A549 (cell line): ENCODE data around the gene CGB7. TPM values are rescaled to one million over a fixed set of nuclear protein-coding genes. Genes with fewer than 3 reads are reported as not detected.
"Not testable (repeated sequence)": the region's sequence is repeated elsewhere in the genome, so short reads cannot be mapped to it uniquely, and the experiment has no call there.

ENCODE experiments used
- ATAC-seq, 2 experiments: fragments of 200-7000 bp in 1 of 2; fragments of >200 bp in 1 of 2; cut with Nextera tagmentation in 1 of 2; cut with Tn5 transposase in 1 of 2; 3 replicates each; pipeline versions ENCODE4 v1.8.0 to v1.9.1; 2018 to 2020; ENCODE audit warnings: mild to moderate bottlenecking in 1 of 2, moderate library complexity in 1 of 2
- CTCF ChIA-PET: fragments of 300-600 bp; sonication (Branson Sonifier 250); formaldehyde crosslinking; extraction: SDS; loops from one replicate; lab custom pipeline; 2021; ENCODE audit warnings: antibody characterized with exemption, inconsistent platforms; lab: Yijun Ruan, JAX
- POLR2A ChIA-PET: fragments of 350-600 bp; formaldehyde crosslinking; extraction: SDS; loops from one replicate; lab custom pipeline; 2021; ENCODE audit warnings: antibody characterized with exemption, inconsistent platforms; lab: Yijun Ruan, JAX
- DNase-seq, 2 experiments: peaks; one replicate each; pipeline versions ENCODE4 v3.0.0 to v3.0.0-alpha.2; 2011 to 2016; ENCODE audit warnings: low read depth in 1 of 2, low spot score in 1 of 2
- FAIRE-seq: peaks from 2 replicates; lab custom pipeline; 2011; peaks lifted over from hg19 to GRCh38; lab: Jason Lieb, UNC
- H3K27ac ChIP-seq, 2 experiments: fragments of >200 bp; sonication (Bioruptor Twin); formaldehyde crosslinking; 3 replicates each; pipeline ENCODE4 v1.5.1; 2016 to 2017
- H3K4me1 ChIP-seq: fragments of >200 bp; sonication (Bioruptor Twin); formaldehyde crosslinking; 3 replicates; pipeline ENCODE4 v1.6.1; 2016
- H3K4me2 ChIP-seq: fragments of >200 bp; sonication (Bioruptor Twin); formaldehyde crosslinking; 3 replicates; pipeline ENCODE4 v1.6.1; 2016
- H3K4me3 ChIP-seq: fragments of >200 bp; sonication (Bioruptor Twin); formaldehyde crosslinking; 3 replicates; pipeline ENCODE4 v1.5.1; 2016
- H3K9me3 ChIP-seq: fragments of >200 bp; sonication (Bioruptor Twin); formaldehyde crosslinking; 3 replicates; pipeline ENCODE4 v1.6.1; 2016
- CTCF ChIP-seq: fragments of >200 bp; sonication (Bioruptor Twin); formaldehyde crosslinking; IDR thresholded peaks from 3 replicates; pipeline ENCODE4 v1.5.1; 2016
- RAD21 ChIP-seq, 2 experiments: fragments of >200 bp in 1 of 2; sonication (Bioruptor Twin) in 1 of 2; formaldehyde crosslinking in 1 of 2; IDR thresholded peaks in 1 of 2; conservative IDR thresholded peaks in 1 of 2; 2 replicates in 1 of 2; 3 replicates in 1 of 2; pipeline ENCODE4 v1.6.1; 2012 to 2018; ENCODE audit warnings: inconsistent platforms in 1 of 2
- RCOR1 ChIP-seq: fragments of 150-350 bp; IDR thresholded peaks from 2 replicates; pipeline ENCODE4 v1.6.1; 2014; ENCODE audit warnings: antibody characterized with exemption, low read length, low read depth
- SREBF2 ChIP-seq: fragments of 450-650 bp; IDR thresholded peaks from 2 replicates; pipeline ENCODE4 v1.6.1; 2014; ENCODE audit warnings: mild to moderate bottlenecking, moderate library complexity
- WGBS: methylation state at CpG from one replicate; pipeline ENCODE4 v1.1.6; 2017; ENCODE audit errors: missing lambda C conversion rate; 5-methylcytosine and 5-hydroxymethylcytosine counted together
- polyA plus RNA-seq, 4 experiments: library from polyadenylated mRNA; depleted of rRNA in 3 of 4; stranded (reverse); fragments of >200 nt; fragmentation: RNase III in 1 of 4; extraction: RNeasy Plus Mini Kit Qiagen cat#74134 plus additional on column Dnase treatment in 1 of 4; gene quantifications; 2 replicates in 3 of 4; 3 replicates in 1 of 4; pipeline ENCODE4 v1.2.3, GENCODE V29; 2011 to 2017

Gene CGB7
- polyA plus RNA-seq, 2 of the 4 experiments (the other 2 are of a cell fraction) = 0.56 to 0.79 TPM

- WGBS = 51% methylated on average over 18 of the region's 18 CpGs
Observed at GRCh38 chr19:49036815-49037214, 20.7 kb downstream of the CGB7 start, which contains the start of gene CGB1. TSS of gene CGB1 (minus strand) at chr19:49036895. CDS start at chr19:49036711, 184 bp downstream.

GRCh38 chr19:49031642-49032301 is 25.8 kb downstream of the CGB7 start, which contains the start of gene CGB2:
TSS of gene CGB2 (plus strand) at chr19:49031890. CDS start at chr19:49032096, 206 bp downstream.
- FAIRE-seq, H3K4me1 ChIP-seq, H3K4me3 ChIP-seq, POLR2A ChIA-PET, H3K4me2 ChIP-seq, H3K27ac ChIP-seq, H3K9me3 ChIP-seq: not testable (repeated sequence)
- CTCF ChIA-PET = interaction anchor here (0.6 to 1.4 kb wide), 5 partner anchors 32 to 76 kb away, joined by 3 to 7 read pairs (median 3); partner anchors contain the start of genes GYS1 and RUVBL2
- DNase-seq (peak in 1 of 2 experiments; percentile 69), ATAC-seq (peak in 1 of 2 experiments; percentile 83; a peak in 3 of 6 replicates)
- WGBS = 52% methylated on average over 28 of the region's 28 CpGs
- TF ChIP-seq CTCF (peak; percentile 35; the same call in 1 of the 3 replicates), SREBF2 (peak; percentile 12; the same call in 1 of the 2 replicates)

More at GRCh38 chr19:49036815-49037214, 20.7 kb downstream of the CGB7 start, which contains the start of gene CGB1:
- FAIRE-seq, POLR2A ChIA-PET, H3K9me3 ChIP-seq, H3K4me2 ChIP-seq, H3K4me3 ChIP-seq: not testable (repeated sequence)
- TF ChIP-seq RCOR1 (0 out of 2 replicates have a peak, but pooled peaks have one; percentile 38), RAD21 (conservative IDR thresholded peaks at IDR 0.05 in 1 of 2, IDR thresholded peaks at IDR 0.05 in 1 of 2) (peak in 1 of 2 experiments; percentile 29; a peak in 1 of 5 replicates), CTCF (peak; percentile 48)
- CTCF ChIA-PET = interaction anchor here (0.8 to 0.9 kb wide), 2 partner anchors 17 to 32 kb away, joined by 3 to 4 read pairs; no protein-coding TSS in a partner anchor
- DNase-seq (peak in 1 of 2 experiments; percentile 79), ATAC-seq (peak in 1 of 2 experiments; percentile 61; a peak in 3 of 6 replicates)
- Histone ChIP-seq H3K4me1 (peaks cover 25% of the 10 kb centered on the region), H3K27ac (peak within 1 kb of the TSS in 1 of 2 experiments; percentile 58; a peak in 3 of 6 replicates)

GRCh38 chr19:49030323-49030722 is 27.2 kb downstream of the CGB7 start:
- ATAC-seq, H3K4me1 ChIP-seq, H3K9me3 ChIP-seq, H3K4me2 ChIP-seq, DNase-seq, POLR2A ChIA-PET, FAIRE-seq, CTCF ChIA-PET, H3K4me3 ChIP-seq, H3K27ac ChIP-seq: not testable (repeated sequence)
- 83% methylated on average over 4 of the region's 8 CpGs for WGBS

- peak overlapping the region; percentile 21 to 56; a peak in 3 of 6 replicates for H3K27ac ChIP-seq
- 41% methylated on average over 4 of the region's 14 CpGs for WGBS
- CTCF ChIA-PET, H3K4me1 ChIP-seq, H3K9me3 ChIP-seq, FAIRE-seq, H3K4me2 ChIP-seq, POLR2A ChIA-PET, H3K4me3 ChIP-seq, DNase-seq: not testable (repeated sequence)
- ATAC-seq = peak; percentile 12 to 59; a peak in 2 of 6 replicates
Observed at GRCh38 chr19:49029749-49030148, 27.8 kb downstream of the CGB7 start.

- not testable (repeated sequence) for ATAC-seq, H3K4me3 ChIP-seq, H3K4me2 ChIP-seq, H3K4me1 ChIP-seq, DNase-seq, H3K27ac ChIP-seq, FAIRE-seq, H3K9me3 ChIP-seq
- 82% methylated on average over 9 of the region's 9 CpGs for WGBS
- ChIA-PET CTCF (interaction anchor here (1.1 kb wide), 1 partner anchor 29 kb away, joined by 3 read pairs; no protein-coding TSS in a partner anchor), POLR2A (interaction anchor here (0.6 kb wide), 1 partner anchor 150 kb away, joined by 3 read pairs; no protein-coding TSS in a partner anchor)
Observed at GRCh38 chr19:49028686-49029085, 28.9 kb downstream of the CGB7 start.

- CTCF ChIA-PET, H3K9me3 ChIP-seq, FAIRE-seq, DNase-seq, H3K4me2 ChIP-seq, H3K4me3 ChIP-seq, POLR2A ChIA-PET, H3K4me1 ChIP-seq: not testable (repeated sequence)
- 59% methylated on average over 17 of the region's 23 CpGs for WGBS
- ATAC-seq = peak in 1 of 2 experiments; percentile 41; a peak in 3 of 6 replicates
- H3K27ac ChIP-seq = peak overlapping the region in 1 of 2 experiments; percentile 41; a peak in 1 of 6 replicates
Observed at GRCh38 chr19:49025599-49025998, 31.9 kb downstream of the CGB7 start.

GRCh38 chr19:49025088-49025487 is 32.5 kb downstream of the CGB7 start:
- ATAC-seq, H3K4me2 ChIP-seq, DNase-seq, H3K4me1 ChIP-seq, H3K4me3 ChIP-seq, CTCF ChIA-PET, H3K27ac ChIP-seq, FAIRE-seq, POLR2A ChIA-PET, H3K9me3 ChIP-seq: not testable (repeated sequence)
- 87% methylated on average over 4 of the region's 6 CpGs for WGBS

- FAIRE-seq, ATAC-seq, DNase-seq, H3K27ac ChIP-seq, H3K4me3 ChIP-seq, CTCF ChIA-PET, H3K4me2 ChIP-seq, H3K4me1 ChIP-seq, POLR2A ChIA-PET, H3K9me3 ChIP-seq: not testable (repeated sequence)
- WGBS = 77% methylated on average over 7 of the region's 15 CpGs
Observed at GRCh38 chr19:49024233-49024632, 33.3 kb downstream of the CGB7 start, which contains the start of gene CGB3. TSS of gene CGB3 (minus strand) at chr19:49024333. CDS start at chr19:49023971, 362 bp downstream.
